ENCODE measurements around the gene NF1.

The NF1 gene

GRCh38 chr17:31400481-31400950 is 305.7 kb downstream of the NF1 start:
- no peak overlapping the region for H3K4me3 ChIP-seq (ENCODE audit: low read depth in 1 of 2, low read length in 2 of 2)
- no peaks in the 10 kb centered on the region for H3K27me3 ChIP-seq (ENCODE audit: low read depth, low read length)
- H3K36me3 ChIP-seq (ENCODE audit: control insufficient read depth in 1 of 2, insufficient read depth in 2 of 2, low read length in 2 of 2): no peaks in the 10 kb centered on the region
- no peak overlapping the region for H3K27ac ChIP-seq (ENCODE audit: low read length)
- no peaks in the 10 kb centered on the region for H3K4me1 ChIP-seq (ENCODE audit: control insufficient read depth in 1 of 2, insufficient read depth in 2 of 2, low read length in 2 of 2)
- H3K9me3 ChIP-seq (ENCODE audit: control insufficient read depth in 1 of 2, low read length in 2 of 2): no peaks in the 10 kb centered on the region

GRCh38 chr17:31401456-31402254 is 306.9 kb downstream of the NF1 start:
- Histone ChIP-seq H3K27ac (ENCODE audit: low read length) (no peak overlapping the region), H3K4me3 (ENCODE audit: low read depth in 1 of 2, low read length in 2 of 2) (no peak overlapping the region), H3K4me1 (ENCODE audit: control insufficient read depth in 1 of 2, insufficient read depth in 2 of 2, low read length in 2 of 2) (no peaks in the 10 kb centered on the region), H3K9me3 (ENCODE audit: control insufficient read depth in 1 of 2, low read length in 2 of 2) (no peaks in the 10 kb centered on the region), H3K27me3 (ENCODE audit: low read depth, low read length) (no peaks in the 10 kb centered on the region), H3K36me3 (ENCODE audit: control insufficient read depth in 1 of 2, insufficient read depth in 2 of 2, low read length in 2 of 2) (no peaks in the 10 kb centered on the region)

GRCh38 chr17:31404028-31404949 is 309.5 kb downstream of the NF1 start:
- Histone ChIP-seq H3K27ac (ENCODE audit: low read length) (no peak overlapping the region), H3K36me3 (ENCODE audit: control insufficient read depth in 1 of 2, insufficient read depth in 2 of 2, low read length in 2 of 2) (no peaks in the 10 kb centered on the region), H3K9me3 (ENCODE audit: control insufficient read depth in 1 of 2, low read length in 2 of 2) (no peaks in the 10 kb centered on the region), H3K27me3 (ENCODE audit: low read depth, low read length) (no peaks in the 10 kb centered on the region), H3K4me1 (ENCODE audit: control insufficient read depth in 1 of 2, insufficient read depth in 2 of 2, low read length in 2 of 2) (no peaks in the 10 kb centered on the region), H3K4me3 (ENCODE audit: low read depth in 1 of 2, low read length in 2 of 2) (no peak overlapping the region)

GRCh38 chr17:31405890-31406371 is 311.2 kb downstream of the NF1 start:
- Histone ChIP-seq H3K36me3 (ENCODE audit: control insufficient read depth in 1 of 2, insufficient read depth in 2 of 2, low read length in 2 of 2) (no peaks in the 10 kb centered on the region), H3K4me3 (ENCODE audit: low read depth in 1 of 2, low read length in 2 of 2) (no peak overlapping the region), H3K27me3 (ENCODE audit: low read depth, low read length) (no peaks in the 10 kb centered on the region), H3K27ac (ENCODE audit: low read length) (no peak overlapping the region), H3K4me1 (ENCODE audit: control insufficient read depth in 1 of 2, insufficient read depth in 2 of 2, low read length in 2 of 2) (no peaks in the 10 kb centered on the region), H3K9me3 (ENCODE audit: control insufficient read depth in 1 of 2, low read length in 2 of 2) (no peaks in the 10 kb centered on the region)

GRCh38 chr17:31408586-31408985 is 313.8 kb downstream of the NF1 start:
- Histone ChIP-seq H3K27me3 (ENCODE audit: low read depth, low read length) (no peaks in the 10 kb centered on the region), H3K36me3 (ENCODE audit: control insufficient read depth in 1 of 2, insufficient read depth in 2 of 2, low read length in 2 of 2) (no peaks in the 10 kb centered on the region), H3K27ac (ENCODE audit: low read length) (no peak overlapping the region), H3K4me1 (ENCODE audit: control insufficient read depth in 1 of 2, insufficient read depth in 2 of 2, low read length in 2 of 2) (no peaks in the 10 kb centered on the region), H3K4me3 (ENCODE audit: low read depth in 1 of 2, low read length in 2 of 2) (no peak overlapping the region), H3K9me3 (ENCODE audit: control insufficient read depth in 1 of 2, low read length in 2 of 2) (no peaks in the 10 kb centered on the region)

GRCh38 chr17:31411707-31412285 is 317.0 kb downstream of the NF1 start:
- no peaks in the 10 kb centered on the region for H3K27me3 ChIP-seq (ENCODE audit: low read depth, low read length)
- H3K36me3 ChIP-seq (ENCODE audit: control insufficient read depth in 1 of 2, insufficient read depth in 2 of 2, low read length in 2 of 2): no peaks in the 10 kb centered on the region
- H3K4me1 ChIP-seq (ENCODE audit: control insufficient read depth in 1 of 2, insufficient read depth in 2 of 2, low read length in 2 of 2): no peaks in the 10 kb centered on the region
- H3K4me3 ChIP-seq (ENCODE audit: low read depth in 1 of 2, low read length in 2 of 2): no peak overlapping the region
- H3K9me3 ChIP-seq (ENCODE audit: control insufficient read depth in 1 of 2, low read length in 2 of 2): no peaks in the 10 kb centered on the region
- H3K27ac ChIP-seq (ENCODE audit: low read length): no peak overlapping the region

GRCh38 chr17:31412511-31412910 is 317.7 kb downstream of the NF1 start:
- Histone ChIP-seq H3K4me1 (ENCODE audit: control insufficient read depth in 1 of 2, insufficient read depth in 2 of 2, low read length in 2 of 2) (no peaks in the 10 kb centered on the region), H3K9me3 (ENCODE audit: control insufficient read depth in 1 of 2, low read length in 2 of 2) (no peaks in the 10 kb centered on the region), H3K27me3 (ENCODE audit: low read depth, low read length) (no peaks in the 10 kb centered on the region), H3K27ac (ENCODE audit: low read length) (no peak overlapping the region), H3K4me3 (ENCODE audit: low read depth in 1 of 2, low read length in 2 of 2) (no peak overlapping the region), H3K36me3 (ENCODE audit: control insufficient read depth in 1 of 2, insufficient read depth in 2 of 2, low read length in 2 of 2) (no peaks in the 10 kb centered on the region)

- no peak overlapping the region for H3K27ac ChIP-seq (ENCODE audit: low read length)
- H3K4me1 ChIP-seq (ENCODE audit: control insufficient read depth in 1 of 2, insufficient read depth in 2 of 2, low read length in 2 of 2): no peaks in the 10 kb centered on the region
- no peaks in the 10 kb centered on the region for H3K9me3 ChIP-seq (ENCODE audit: control insufficient read depth in 1 of 2, low read length in 2 of 2)
- H3K27me3 ChIP-seq (ENCODE audit: low read depth, low read length): no peaks in the 10 kb centered on the region
- H3K4me3 ChIP-seq (ENCODE audit: low read depth in 1 of 2, low read length in 2 of 2): no peak overlapping the region
- H3K36me3 ChIP-seq (ENCODE audit: control insufficient read depth in 1 of 2, insufficient read depth in 2 of 2, low read length in 2 of 2): no peaks in the 10 kb centered on the region
Measured at GRCh38 chr17:31413081-31413799, 318.5 kb downstream of the NF1 start.

- H3K9me3 ChIP-seq (ENCODE audit: control insufficient read depth in 1 of 2, low read length in 2 of 2): no peaks in the 10 kb centered on the region
- no peak overlapping the region for H3K27ac ChIP-seq (ENCODE audit: low read length)
- no peaks in the 10 kb centered on the region for H3K36me3 ChIP-seq (ENCODE audit: control insufficient read depth in 1 of 2, insufficient read depth in 2 of 2, low read length in 2 of 2)
- no peaks in the 10 kb centered on the region for H3K27me3 ChIP-seq (ENCODE audit: low read depth, low read length)
- H3K4me3 ChIP-seq (ENCODE audit: low read depth in 1 of 2, low read length in 2 of 2): no peak overlapping the region
- no peaks in the 10 kb centered on the region for H3K4me1 ChIP-seq (ENCODE audit: control insufficient read depth in 1 of 2, insufficient read depth in 2 of 2, low read length in 2 of 2)
Measured at GRCh38 chr17:31413874-31414549, 319.2 kb downstream of the NF1 start.

GRCh38 chr17:31414550-31414918 is 319.8 kb downstream of the NF1 start:
- H3K27ac ChIP-seq (ENCODE audit: low read length): no peak overlapping the region
- no peaks in the 10 kb centered on the region for H3K9me3 ChIP-seq (ENCODE audit: control insufficient read depth in 1 of 2, low read length in 2 of 2)
- no peaks in the 10 kb centered on the region for H3K4me1 ChIP-seq (ENCODE audit: control insufficient read depth in 1 of 2, insufficient read depth in 2 of 2, low read length in 2 of 2)
- H3K36me3 ChIP-seq (ENCODE audit: control insufficient read depth in 1 of 2, insufficient read depth in 2 of 2, low read length in 2 of 2): no peaks in the 10 kb centered on the region
- no peak overlapping the region for H3K4me3 ChIP-seq (ENCODE audit: low read depth in 1 of 2, low read length in 2 of 2)
- no peaks in the 10 kb centered on the region for H3K27me3 ChIP-seq (ENCODE audit: low read depth, low read length)
